ENCODE measurements around the gene TNIK.

Gene TNIK

GRCh38 chr3:171061749-171062148 lies 398.5 kb downstream of the TNIK start:
- no peak overlapping the region for H3K4me3 ChIP-seq (ENCODE audit: low read length)
- no peak for DNase-seq (ENCODE audit: low read depth)
- TF ChIP-seq CTCF (conservative IDR thresholded peaks at IDR 0.05; ENCODE audit: low read length): no peak

GRCh38 chr3:171059978-171060377 lies 400.2 kb downstream of the TNIK start:
- no peak for TF ChIP-seq CTCF (conservative IDR thresholded peaks at IDR 0.05; ENCODE audit: low read length)
- no peak for DNase-seq (ENCODE audit: low read depth)
- H3K4me3 ChIP-seq (ENCODE audit: low read length): no peak overlapping the region

GRCh38 chr3:171058873-171059603 lies 401.2 kb downstream of the TNIK start:
- DNase-seq (ENCODE audit: low read depth): no peak
- H3K4me3 ChIP-seq (ENCODE audit: low read length): no peak overlapping the region
- TF ChIP-seq CTCF (conservative IDR thresholded peaks at IDR 0.05; ENCODE audit: low read length): no peak

GRCh38 chr3:171058058-171058457 lies 402.1 kb downstream of the TNIK start:
- TF ChIP-seq CTCF (conservative IDR thresholded peaks at IDR 0.05; ENCODE audit: low read length): no peak
- peak; percentile 80 for DNase-seq (ENCODE audit: low read depth)
- H3K4me3 ChIP-seq (ENCODE audit: low read length): no peak overlapping the region

GRCh38 chr3:171057072-171057471 lies 403.1 kb downstream of the TNIK start:
- no peak overlapping the region for H3K4me3 ChIP-seq (ENCODE audit: low read length)
- TF ChIP-seq CTCF (conservative IDR thresholded peaks at IDR 0.05; ENCODE audit: low read length): no peak
- no peak for DNase-seq (ENCODE audit: low read depth)

GRCh38 chr3:171056528-171056927 lies 403.7 kb downstream of the TNIK start:
- no peak overlapping the region for H3K4me3 ChIP-seq (ENCODE audit: low read length)
- peak; percentile 12 for DNase-seq (ENCODE audit: low read depth)
- TF ChIP-seq CTCF (conservative IDR thresholded peaks at IDR 0.05; ENCODE audit: low read length): no peak
